Activated T-cell treated with anti-CD3 and anti-CD28 coated beads for 4 hours (primary cell): ENCODE measurements around the gene KRT6A.
"Not testable (repeated sequence)": the region's sequence is repeated elsewhere in the genome, so short reads cannot be mapped to it uniquely, and the experiment has no call there.

Experiments
- DNase-seq: peaks from one replicate; pipeline ENCODE4 v3.0.0-alpha.2; 2020

KRT6A gene

GRCh38 chr12:52499806-52500560, 6.9 kb upstream of the KRT6A start:
- DNase-seq = no peak

GRCh38 chr12:52498946-52499345, 5.9 kb upstream of the KRT6A start:
- no peak for DNase-seq

DNA sequence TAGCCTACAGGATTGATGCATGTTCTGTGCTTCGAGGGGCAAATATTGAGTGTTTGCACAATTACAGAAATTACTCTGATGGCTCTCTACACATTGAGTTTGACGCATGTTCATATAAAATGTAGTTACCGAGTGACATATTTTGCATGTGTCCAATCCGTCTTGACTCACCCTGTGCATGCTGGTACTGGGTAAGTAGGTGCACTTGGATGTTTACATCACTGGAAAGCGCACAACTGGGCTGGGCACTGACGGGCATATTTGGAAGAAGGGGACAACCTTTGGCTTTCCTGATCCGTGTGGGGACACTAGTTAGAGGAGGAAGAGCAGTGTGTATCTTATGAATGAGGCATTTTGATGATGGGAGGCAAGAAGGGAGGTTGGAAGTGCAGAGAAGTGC, 4.9 kb upstream of the KRT6A start:
- no peak for DNase-seq

DNA sequence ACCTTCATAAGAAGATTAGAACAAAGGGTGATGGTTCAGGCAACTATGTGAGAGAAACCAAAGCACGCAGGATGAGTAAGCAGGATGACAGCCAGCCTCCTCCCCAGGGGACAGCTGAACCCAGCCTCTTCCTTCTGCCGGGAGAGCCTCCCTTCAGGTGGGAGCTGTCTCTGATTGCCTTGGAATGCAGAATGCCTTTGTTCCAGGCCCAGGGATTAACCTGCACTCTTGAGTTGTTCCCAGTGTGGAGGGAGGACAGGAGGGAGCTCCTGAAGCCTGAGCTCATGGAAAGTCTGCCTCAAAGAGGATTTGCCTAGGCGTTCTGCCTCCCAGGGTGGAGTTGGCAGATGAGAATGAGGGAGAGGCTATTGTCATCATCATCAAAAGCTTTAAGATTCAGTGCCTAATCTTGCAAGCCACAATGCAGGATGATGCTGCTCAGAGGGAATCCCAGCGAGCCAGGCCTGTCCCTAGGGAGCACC, 3.6 kb upstream of the KRT6A start:
- no peak for DNase-seq

GRCh38 chr12:52496054-52496453, 3.0 kb upstream of the KRT6A start:
- DNase-seq = no peak

DNA sequence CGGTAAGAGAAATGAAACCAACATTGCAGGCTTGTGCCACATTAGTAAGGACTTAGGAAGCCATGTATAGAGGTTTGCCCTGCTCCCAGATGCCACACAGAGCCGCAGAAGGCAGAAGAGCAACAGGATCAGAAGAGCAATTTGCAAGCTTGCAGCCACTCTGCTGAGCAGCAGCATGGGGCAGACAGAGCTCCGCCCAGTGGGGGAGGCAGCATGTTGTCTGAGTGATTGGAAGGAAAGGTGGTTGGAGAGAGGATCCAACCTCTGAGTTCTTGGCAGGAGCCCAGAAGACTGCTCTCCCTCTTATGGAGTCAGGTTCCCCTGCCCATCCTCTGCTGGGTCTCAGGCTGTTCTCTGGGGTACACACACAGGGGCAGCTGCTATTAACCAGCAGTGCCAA, 2.3 kb upstream of the KRT6A start:
- no peak for DNase-seq

DNA sequence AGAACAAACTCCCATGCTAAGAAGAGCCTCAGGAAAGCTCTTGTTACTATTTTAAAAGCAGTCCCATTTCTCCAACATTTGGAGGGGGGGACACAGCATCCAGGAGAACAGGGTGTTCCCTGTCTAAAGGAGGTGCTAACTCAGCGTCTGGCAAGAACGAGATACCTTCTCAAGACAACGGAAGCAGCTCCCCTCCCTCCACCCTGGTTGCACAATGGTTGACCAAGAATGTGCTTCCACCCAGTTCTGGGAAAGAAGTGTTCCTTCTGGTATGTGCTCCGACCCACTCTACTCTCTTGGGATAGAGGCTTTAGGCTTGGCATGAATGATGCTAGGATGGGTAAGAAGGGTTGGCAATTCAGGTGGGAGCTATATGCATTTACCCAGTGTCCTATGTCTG, 1.5 kb upstream of the KRT6A start:
- DNase-seq = no peak

DNA sequence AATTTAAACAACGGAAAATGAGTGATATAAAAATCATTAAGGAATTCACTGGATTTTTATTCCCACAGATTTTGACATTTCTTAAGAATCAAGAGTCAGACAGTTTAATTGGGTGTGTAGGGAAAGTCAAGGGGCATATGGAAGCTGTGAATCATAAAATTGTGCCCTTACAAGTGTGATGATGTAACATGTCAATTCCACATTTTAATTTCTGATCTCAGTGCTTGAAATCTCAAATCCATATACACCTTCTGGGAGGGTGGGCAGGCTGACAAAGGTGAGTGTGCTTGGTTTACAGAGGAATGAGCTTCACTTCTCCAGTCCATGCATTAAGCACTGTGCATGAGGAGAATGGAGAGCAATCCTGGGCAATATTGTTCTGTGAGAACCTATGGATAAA, 1.0 kb upstream of the KRT6A start:
- no peak for DNase-seq

DNA sequence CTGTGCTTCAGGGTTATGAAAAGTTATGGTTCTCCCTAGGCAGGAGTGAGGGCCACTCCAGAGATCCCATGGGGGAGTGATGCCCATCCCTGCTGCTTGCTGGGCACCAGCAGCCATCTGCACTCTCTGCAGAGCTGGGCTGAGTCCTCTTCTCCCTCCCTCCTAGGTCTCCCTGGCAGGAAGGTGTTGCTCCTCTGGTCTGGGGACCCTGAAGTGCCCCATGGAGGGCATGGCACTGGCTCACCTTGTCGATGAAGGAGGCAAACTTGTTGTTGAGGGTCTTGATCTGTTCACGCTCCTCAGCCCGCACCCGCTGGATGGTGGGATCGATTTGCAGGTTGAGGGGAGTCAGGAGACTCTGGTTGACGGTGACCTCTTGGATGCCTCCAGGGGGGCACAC, 652 bp downstream of the KRT6A start:
- not testable (repeated sequence) for DNase-seq

GRCh38 chr12:52491495-52491894, 1.6 kb downstream of the KRT6A start:
- DNase-seq = not testable (repeated sequence)

GRCh38 chr12:52488736-52489135, 4.3 kb downstream of the KRT6A start:
- no peak for DNase-seq

DNA sequence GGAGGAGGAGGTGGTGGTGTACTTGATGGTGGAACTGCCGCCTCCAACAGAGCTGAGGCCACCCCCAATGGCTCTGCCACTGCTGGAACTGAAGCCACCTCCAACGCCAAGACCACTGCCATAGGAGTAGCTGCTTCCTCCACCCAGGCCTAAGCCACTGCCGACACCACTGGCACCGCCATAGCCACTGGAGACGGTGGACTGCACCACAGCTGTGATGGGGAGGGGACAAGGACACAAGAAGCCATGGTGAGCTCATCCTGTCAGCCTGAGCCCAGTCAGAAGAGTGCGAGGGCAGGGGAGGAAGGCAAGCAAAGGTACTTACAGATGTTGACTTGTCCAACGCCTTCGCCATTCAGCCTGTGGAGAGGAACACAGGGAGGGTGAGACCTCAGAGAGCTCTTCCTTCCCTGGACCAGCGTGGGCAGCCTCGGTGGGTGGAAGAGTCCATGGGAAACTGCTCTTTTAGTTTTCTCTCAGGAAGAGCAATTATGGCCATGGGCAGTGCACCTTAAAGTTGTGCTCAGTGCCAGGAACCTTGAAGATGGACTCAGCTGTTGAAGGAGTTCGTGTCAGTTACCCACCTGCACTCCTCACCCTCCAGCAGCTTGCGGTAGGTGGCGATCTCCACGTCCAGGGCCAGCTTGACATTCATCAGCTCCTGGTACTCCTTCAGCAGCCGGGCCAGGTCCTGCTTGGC, 5.2 kb downstream of the KRT6A start:
- not testable (repeated sequence) for DNase-seq

DNA sequence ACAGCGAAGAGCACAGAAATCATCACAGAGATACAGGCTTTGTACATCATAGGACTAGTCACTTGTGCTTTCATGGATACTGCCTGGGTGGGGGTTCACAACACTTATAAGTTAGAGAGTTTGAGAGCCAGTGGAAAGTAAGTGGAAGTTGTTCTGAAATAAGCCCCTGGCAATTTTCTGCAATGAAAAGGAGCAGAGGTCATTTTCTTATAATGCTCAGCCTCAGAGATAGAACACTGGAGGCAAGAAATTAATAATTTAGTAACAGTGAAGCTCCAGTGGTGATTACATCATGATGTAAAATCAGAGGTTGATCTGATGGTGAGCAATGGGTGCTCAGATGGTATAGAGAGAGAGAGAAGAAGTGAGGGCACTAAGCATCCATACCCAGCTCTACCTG, 5.8 kb downstream of the KRT6A start:
- no peak for DNase-seq

DNA sequence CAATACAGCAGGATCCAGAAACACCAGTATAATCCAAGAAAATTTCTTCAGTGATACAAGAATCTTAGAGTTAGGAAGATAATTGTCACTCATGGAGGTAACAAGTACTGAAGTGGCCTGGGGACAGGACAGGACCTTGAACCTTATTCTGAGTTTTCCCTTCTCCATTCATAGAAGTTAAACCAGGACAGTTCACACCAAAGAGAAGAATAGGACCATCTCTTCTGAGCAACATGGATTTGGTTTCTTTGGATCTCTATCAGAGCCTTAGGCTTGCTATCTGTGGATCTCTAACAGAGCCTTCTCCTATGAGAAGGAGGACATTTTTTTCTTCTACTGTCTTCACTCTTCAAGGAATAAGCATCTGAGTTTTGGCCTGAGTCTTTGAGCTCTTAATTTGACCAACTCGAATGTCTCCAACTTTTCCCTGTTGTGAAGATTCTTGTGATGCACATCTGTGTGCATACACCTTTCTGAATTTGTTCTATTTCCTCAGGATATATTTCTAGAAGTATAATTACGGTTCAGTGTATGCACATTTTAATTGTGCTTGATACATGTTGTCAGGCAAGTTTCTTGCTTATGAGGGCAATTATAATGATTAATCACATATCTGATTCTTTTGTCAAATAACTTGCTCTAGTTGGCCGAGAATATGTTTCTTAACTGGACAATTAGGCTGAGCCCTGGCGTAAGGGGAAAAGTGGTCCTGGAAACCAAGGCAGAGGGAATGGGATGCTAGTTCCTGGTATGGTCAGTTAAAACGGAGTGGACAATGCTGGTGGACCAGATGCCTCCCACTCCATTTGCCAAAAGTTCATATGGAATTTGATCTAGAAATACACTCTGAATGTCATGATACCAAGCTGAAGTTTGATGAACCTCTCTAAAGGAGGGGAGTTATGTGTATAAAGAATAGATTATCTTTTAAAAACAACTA, 6.6 kb downstream of the KRT6A start:
- no peak for DNase-seq

- no peak for DNase-seq
Measured at GRCh38 chr12:52480073-52480472, 13.0 kb downstream of the KRT6A start.

- DNase-seq = no peak
Measured at GRCh38 chr12:52477651-52478050, 15.4 kb downstream of the KRT6A start.

DNA sequence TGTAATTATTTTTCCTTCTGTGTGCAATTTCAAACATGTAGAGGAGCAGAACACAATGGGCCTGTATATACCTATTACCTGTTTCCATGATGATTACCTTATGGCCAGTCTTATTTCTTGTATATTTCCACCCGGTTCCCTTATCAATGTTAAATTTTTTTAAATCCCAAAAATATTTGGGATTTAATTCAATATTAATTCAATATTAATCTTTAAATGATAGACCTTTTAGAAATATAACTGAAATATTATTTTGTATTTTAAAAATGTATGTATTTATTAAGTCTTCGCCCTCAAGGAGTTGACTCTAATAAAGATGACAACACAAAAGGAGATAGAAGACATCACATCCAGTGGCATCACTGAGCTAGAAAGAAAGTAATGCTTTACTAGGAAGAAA, 18.8 kb downstream of the KRT6A start:
- DNase-seq = no peak

GRCh38 chr12:52473768-52474167, 19.3 kb downstream of the KRT6A start, which contains the start of gene KRT6C:
TSS of gene KRT6C (minus strand) at chr12:52473805. CDS start at chr12:52473737, 68 bp downstream.
- DNase-seq = no peak

GRCh38 chr12:52469853-52470252, 23.2 kb downstream of the KRT6A start:
- DNase-seq = no peak

DNA sequence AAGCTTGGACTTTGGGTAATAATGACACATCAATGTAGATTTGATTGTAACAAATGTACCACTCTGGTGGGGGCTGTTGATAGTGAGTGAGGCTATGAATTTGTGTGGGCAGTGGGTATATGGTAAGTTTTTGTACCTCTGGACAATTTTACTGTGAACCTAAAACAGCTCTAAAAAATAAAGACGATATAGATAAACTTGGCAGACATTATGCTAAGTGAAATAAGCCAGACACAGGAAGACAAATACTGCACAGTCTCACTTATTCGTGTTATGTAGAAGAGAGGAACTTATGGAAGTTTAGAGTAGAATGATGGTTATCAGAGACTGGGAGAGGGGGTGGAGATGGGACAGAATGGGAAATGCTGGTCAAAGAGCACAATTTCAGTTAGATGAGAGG, 28.2 kb downstream of the KRT6A start:
- DNase-seq = no peak

DNA sequence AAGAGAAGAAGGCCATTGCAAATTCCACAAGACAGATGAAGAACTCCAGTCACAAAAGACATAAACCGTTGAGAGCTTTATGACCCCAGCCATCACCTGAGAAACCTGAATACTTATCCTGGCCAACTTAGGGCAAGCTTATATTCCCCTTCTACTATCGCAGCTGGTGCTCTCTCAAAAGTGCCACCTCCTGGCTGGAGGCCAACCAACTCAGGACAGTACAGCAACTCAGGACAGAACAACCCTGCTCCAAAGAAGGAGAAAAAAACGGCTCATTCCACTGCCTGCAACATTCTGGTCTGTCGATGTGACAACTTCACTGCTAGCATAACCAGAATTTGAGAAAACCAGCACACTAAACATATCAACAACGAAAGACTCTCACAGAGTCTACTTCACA, 31.4 kb downstream of the KRT6A start:
- DNase-seq = no peak

- DNase-seq = no peak
Measured at GRCh38 chr12:52458861-52459260, 34.2 kb downstream of the KRT6A start.

DNA sequence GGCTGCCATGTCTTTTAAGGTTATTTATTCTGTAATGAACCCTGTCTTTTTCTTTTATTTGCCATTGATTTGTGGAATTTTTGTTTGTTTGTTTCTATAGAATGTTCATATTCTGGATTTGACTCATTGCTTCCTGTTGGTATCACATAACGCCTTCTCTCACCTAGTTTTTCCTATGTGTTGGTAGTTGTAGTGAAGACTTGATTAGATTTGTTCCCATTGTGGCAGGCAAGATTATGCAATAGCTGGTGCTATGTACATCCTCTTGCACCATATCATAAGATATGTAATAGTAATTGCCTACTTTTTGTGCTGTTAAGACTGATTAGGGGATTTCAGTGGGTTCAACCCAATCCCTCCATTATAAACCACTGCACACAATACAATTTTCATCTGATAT, 37.2 kb downstream of the KRT6A start:
- no peak for DNase-seq
